NCI-H1105 (cell line): ENCODE results near the gene CYTH4.

Experiments
- DNase-seq: peaks from one replicate; lab custom pipeline; 2025; lab: John Stamatoyannopoulos, UW

The CYTH4 gene

DNA sequence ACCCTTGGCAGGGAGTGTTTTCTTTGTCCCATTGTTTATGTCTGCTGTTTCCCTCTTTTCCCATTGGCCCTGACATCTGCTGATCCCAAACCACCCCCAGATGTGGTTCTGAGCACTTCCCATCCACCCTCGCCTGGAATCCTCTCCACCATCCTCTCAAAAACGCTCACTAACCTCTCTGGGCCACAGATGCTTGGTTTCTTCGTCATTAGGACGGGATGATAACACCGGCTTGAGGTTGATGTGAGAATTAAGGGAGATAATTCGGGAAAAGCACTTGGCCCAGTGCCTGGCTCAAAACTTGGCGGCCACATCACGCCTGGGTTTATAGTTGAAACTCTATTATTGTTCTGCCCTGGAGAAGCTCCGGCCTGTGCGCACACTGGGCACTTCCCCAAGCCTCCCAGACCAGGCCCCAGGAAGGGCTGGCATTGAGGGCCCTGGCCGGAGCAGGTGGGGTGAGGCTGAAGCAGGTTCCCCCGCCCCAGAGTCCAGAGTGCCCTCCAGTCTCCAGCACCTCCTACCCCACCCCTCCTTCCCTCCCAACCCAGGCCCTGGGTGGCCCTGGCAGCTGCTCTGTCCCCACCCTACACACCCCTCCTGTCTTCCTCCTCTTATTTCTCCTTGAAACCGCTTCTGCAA is 63.7 kb downstream of the CYTH4 start:
- peak; percentile 60 for DNase-seq

DNA sequence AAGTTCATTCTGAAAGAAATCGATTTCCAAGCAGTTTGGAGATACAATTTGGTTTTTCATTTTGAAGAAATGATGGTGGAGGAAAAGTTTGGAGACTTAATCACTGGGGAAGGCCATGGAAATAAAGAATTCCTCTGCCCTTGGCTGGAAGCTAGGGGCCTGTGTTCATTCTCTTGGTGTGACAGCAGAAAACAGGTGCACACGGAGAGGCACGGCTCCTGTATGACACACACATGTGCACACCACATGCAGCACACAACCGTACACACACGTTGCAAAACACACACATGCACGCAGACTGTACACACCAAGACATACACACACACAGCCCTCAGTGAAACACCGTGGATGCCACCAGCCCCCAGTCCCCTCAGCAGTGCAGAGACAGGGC is 64.2 kb downstream of the CYTH4 start:
- DNase-seq = no peak

- no peak for DNase-seq
Measured at GRCh38 chr22:37349043-37349814, 66.9 kb downstream of the CYTH4 start.

DNA sequence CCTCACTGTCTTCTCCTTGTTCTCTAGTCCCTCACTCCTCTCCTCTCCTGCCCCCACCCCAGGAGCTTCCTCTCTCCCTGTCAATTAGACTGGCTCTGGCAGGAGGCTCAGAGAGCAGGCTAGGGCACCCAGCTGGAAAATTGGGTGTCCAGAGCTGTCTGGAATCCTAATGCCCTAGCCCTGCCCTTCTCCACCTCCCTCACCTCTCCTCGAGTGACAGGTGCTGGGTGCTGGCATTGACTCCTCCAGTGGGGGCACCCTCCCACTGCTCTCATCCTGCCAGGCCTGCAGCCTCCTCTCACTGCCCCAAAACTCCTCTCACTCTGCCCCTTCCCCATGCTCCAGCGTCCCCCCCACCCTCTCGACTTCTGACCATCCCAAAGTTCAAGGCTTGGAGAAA is 68.9 kb downstream of the CYTH4 start:
- DNase-seq = no peak

- no peak for DNase-seq
Measured at GRCh38 chr22:37352481-37352880, 70.2 kb downstream of the CYTH4 start.

GRCh38 chr22:37353839-37354238 is 71.5 kb downstream of the CYTH4 start:
- DNase-seq = no peak

DNA sequence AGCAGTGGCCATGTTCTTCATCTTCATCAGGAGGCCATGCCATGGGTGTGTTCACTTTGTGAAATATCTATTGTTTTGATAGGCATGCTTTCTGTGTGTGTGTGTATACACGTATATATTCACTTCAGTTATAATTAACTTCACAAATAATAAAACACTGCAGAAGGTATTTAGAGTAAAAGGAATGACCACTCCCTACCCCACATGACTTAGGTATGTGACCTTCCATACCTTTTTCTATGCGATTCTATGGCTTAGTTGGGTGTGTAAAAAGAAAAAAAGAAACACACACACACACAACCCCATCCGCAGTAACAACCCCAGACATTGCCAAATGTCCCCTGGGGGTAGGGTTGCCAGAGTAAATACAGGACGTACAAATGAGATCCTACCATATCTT is 72.0 kb downstream of the CYTH4 start:
- no peak for DNase-seq

DNA sequence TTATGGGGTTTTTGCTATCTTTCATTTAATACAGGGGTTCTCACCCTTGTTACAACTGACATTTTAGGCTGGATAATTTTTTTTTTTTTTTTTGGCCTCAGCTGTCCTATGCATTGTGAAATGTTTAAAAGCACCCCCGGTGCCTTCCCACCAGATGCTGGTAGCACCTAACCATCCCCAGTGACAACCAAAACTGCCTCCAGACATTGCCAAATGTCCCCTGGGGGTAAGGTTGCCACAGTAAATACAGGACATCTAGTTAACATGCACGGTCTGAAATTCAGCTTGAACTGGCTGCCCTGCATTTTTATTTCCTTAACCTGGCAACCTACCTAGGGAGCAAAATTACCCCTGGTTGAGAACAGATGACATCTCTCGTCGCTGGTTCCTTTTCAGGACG is 72.4 kb downstream of the CYTH4 start:
- DNase-seq = no peak

DNA sequence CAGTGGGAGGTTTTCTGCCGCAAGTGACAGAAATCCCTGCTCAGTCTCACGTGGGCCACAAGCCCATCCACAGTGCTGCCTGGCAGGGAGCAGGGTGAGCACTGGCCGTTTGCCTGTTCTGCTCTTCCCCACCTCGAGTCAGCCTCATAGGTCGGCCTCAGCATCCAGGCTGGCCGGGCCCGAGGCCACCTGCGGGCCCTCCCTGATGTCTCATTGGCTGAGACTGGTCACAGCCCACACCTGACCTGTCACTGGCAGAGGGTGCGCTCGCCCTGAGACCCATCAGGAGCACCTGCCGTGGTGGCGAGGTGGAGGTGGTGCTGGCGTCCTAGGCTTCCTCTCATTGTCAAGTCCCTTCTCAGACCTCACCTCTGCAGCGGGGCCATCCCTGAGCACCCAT is 72.9 kb downstream of the CYTH4 start:
- no peak for DNase-seq

GRCh38 chr22:37356922-37357321 is 74.6 kb downstream of the CYTH4 start:
- no peak for DNase-seq

DNA sequence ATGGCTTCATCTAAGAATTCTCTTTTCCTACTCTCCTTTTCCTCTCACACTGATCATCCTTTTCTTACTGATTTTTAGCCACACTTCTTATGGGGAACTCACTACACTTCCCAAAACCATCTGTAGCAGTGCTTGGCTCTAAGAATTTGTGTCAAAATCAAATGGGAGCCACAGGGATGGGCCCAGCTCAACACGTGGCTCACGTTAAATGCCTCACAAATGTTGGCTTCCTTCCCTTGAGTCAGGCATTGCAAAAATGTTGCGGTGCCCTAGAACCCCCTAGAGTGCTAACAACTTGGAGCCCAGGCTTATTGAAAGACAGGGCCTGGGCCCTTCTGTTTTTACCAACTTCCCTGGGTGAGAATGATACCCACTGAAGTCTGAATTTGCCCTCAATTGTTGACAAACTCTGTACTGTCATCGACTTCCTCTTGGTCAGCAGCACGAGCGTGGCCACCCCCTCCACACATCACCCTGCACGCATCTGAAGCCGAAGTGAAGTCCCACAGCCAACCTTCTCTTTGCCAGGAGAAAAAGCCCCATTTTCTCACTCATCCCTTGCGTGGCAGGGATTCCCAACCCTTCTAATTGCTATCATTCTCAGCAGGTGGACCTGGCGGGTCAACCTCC is 75.3 kb downstream of the CYTH4 start:
- no peak for DNase-seq

DNA sequence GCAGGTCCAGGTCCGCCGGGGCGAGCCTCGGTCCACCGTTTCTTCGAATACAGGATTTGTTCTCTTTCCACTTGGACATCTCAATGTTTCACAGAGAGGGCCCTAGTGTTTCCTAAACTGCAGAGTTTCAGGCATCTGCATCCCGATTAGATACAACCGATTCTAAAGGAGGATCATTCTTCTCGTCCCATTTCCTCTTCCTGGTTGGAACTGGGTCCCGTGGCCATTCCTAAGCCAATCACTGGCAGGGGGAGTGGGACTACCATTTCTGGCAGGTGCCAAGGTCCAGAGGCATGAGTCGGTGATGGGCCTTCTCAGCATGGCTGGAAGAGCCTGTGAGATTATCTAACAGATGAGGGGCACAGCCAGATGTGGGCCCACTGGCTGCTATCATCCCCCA is 76.1 kb downstream of the CYTH4 start:
- no peak for DNase-seq

DNA sequence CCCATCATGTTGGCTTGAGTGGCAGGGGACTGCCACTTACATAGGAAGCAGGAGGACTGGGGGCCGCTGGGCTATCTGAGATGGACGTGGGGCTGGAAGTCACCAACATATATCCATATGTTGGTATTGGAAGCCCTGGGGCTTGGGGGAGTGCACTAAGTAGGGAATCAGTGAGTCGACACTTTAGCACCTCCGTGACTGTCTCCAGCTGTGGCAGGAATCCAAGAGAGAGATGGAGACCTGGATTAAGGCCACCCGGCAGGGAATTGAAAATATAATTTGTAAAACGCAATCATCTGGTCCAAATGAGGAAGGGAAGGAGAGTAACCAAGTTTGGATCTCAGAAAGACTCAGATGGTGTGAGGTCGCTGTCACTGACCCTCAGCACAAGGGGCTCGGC is 76.6 kb downstream of the CYTH4 start:
- no peak for DNase-seq

GRCh38 chr22:37362621-37363020 is 80.3 kb downstream of the CYTH4 start:
- DNase-seq = no peak

GRCh38 chr22:37363261-37363992 is 81.1 kb downstream of the CYTH4 start:
- DNase-seq = no peak
